NCI-H2029 treated with DMSO at 0.1 percent for 48 hours (cell line): ENCODE results near the gene GRK6.

ENCODE experiments used
- DNase-seq: peaks from one replicate; lab custom pipeline; 2025; lab: John Stamatoyannopoulos, UW

The GRK6 gene

GRCh38 chr5:177487975-177488374 lies 61.5 kb downstream of the GRK6 start:
- no peak for DNase-seq

DNA sequence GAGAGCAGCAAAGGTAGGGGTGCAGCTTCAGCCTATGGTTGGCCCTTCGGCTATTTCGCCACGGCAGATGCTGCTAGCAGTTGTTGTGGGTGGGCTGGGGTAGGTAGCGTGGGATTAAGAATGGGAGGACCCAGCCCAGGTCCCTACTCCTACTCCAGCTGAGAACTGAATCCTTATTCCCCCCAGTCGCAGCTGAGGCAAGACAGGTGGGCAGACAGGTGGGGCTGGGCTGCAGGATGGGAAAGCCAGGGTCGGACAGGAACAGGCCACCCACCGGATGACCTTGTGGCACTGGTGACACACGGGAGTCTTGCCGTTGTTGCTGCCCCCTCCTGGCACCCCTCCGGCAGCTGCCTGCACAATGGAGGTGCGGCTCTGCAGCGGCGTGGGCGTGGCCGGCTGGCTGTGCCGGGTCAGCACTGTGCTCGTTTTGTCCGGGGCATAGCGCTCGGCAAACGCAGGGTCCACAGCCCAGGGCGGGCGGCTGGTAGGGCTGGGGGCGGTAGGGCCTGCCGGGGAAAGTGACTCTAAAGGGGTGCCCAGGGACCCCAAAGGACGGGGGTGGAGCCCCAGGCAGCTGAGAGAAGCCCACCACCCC lies 62.7 kb downstream of the GRK6 start:
- DNase-seq: no peak

GRCh38 chr5:177490311-177490991 lies 64.0 kb downstream of the GRK6 start:
- DNase-seq: no peak

DNA sequence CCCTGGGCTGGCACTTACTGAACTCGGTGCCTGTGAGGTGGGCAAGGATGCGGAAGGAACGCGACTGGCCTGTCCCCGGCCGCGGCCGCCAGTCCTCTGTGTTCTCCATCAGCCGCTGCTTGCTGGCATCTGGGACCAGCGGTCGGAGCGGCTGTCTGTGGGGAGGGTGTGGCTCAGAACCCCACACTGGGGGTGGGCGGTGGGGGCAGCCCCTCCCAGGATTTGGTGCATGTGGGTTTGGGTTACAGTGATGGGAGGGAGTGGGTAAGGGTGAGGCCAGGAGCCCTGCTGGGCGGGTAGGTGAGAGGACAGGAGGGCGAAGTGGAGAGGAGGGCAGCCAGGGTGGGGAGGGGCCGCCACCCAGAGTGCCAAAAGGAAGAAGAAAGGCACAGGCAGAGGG lies 64.5 kb downstream of the GRK6 start:
- no peak for DNase-seq

DNA sequence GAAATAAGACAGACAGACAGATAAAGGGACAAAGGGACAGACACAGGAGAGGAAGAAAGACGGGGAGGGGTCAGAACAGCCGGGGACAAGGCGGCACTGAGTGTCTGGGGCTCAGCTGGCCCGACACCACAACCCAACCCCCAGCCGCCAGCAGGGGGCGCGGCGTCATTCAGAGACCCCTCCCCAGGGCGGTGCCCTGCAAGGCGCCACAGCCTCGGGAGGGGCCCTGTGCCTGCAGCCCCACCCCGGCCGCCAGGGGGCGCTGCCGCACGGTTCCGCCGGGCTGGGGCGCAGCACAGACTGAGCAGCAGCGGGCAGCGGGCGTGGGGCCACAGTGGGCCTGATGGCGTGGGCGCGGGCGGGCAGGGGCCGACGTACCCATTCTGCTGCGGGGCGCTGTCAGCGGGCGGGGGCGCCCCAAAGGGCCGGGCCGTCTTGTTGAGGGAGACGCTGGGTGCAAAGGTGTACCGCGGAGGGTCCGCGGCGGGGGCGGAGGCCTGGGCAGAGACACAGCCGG lies 65.0 kb downstream of the GRK6 start:
- no peak for DNase-seq

- DNase-seq: no peak
Observed at GRCh38 chr5:177491983-177492746, 65.7 kb downstream of the GRK6 start.
